HCT116 (cell line): ENCODE measurements around the gene IFIH1. TPM values are rescaled to one million over a fixed set of nuclear protein-coding genes. Genes with fewer than 3 reads are reported as not detected.

Experiments
- ATAC-seq: fragments of 200-7000 bp; cut with Tn5 transposase; 2 replicates; pipeline ENCODE4 v1.9.1; 2020; ENCODE audit warnings: mild to moderate bottlenecking, moderate library complexity
- BruUV-seq: library from RNA; stranded (reverse); fragments of 400-500 nt; replicated peaks from 2 replicates; lab custom pipeline; 2021; lab: Mats Ljungman, UMichigan
- CTCF ChIA-PET: fragments of 300-600 bp; sonication (Branson Sonifier 250); formaldehyde crosslinking; loops from one replicate; lab custom pipeline; 2021; ENCODE audit warnings: antibody characterized with exemption; lab: Charles Lee
- POLR2A ChIA-PET: fragments of 300-600, 350-600 bp; sonication (Branson Sonifier 250); formaldehyde crosslinking; loops from one replicate; lab custom pipeline; 2021; ENCODE audit warnings: antibody characterized with exemption; lab: Charles Lee
- RAD21 ChIA-PET, 2 experiments: fragments of 300-600 bp; sonication (Branson Sonifier 250); formaldehyde crosslinking; loops; one replicate each; lab custom pipeline; 2023; ENCODE audit warnings: low total read pairs in 2 of 2; ENCODE audit not compliant: uncharacterized antibody in 2 of 2, unreplicated experiment in 2 of 2, low non-redundant PET in 1 of 2; lab: Charles Lee
- DNase-seq: peaks from one replicate; pipeline ENCODE4 v3.0.0-alpha.2; 2010; ENCODE audit warnings: low read depth, low spot score
- H2AFZ ChIP-seq: fragments of 200-600 bp; shearing (Covaris generic), sonication (generic); 2 replicates; pipeline ENCODE4 v1.6.1; 2017; ENCODE audit warnings: low read depth, mixed run types, mixed read lengths, antibody characterized with exemption, low read length; ENCODE audit not compliant: poor library complexity, severe bottlenecking
- H3K27ac ChIP-seq: 2 replicates; pipeline ENCODE4 v1.5.1; 2012; ENCODE audit warnings: low read depth, low read length
- H3K27me3 ChIP-seq: fragments of 200-600 bp; sonication (generic); 2 replicates; pipeline ENCODE4 v1.6.1; 2016; ENCODE audit warnings: mixed run types, low read length, mixed read lengths; ENCODE audit not compliant: insufficient read depth
- H3K36me3 ChIP-seq, 2 experiments: fragments of 200-500 bp in 1 of 2; fragments of 200-600 bp in 1 of 2; sonication (Bioruptor generic) in 1 of 2; sonication (generic) in 1 of 2; 2 replicates each; pipeline versions ENCODE4 v1.5.1 to v1.6.1; 2014 to 2016; ENCODE audit warnings: low read length in 2 of 2, inconsistent platforms in 1 of 2, mixed read lengths in 1 of 2, mixed run types in 1 of 2; ENCODE audit not compliant: insufficient read depth in 2 of 2, control insufficient read depth in 1 of 2
- H3K4me1 ChIP-seq, 2 experiments: fragments of 200-600 bp in 1 of 2; sonication (generic) in 1 of 2; 2 replicates each; pipeline versions ENCODE4 v1.5.1 to v1.6.1; 2012 to 2017; ENCODE audit warnings: low read length in 2 of 2, inconsistent platforms in 1 of 2, mild to moderate bottlenecking in 1 of 2, mixed read lengths in 1 of 2, mixed run types in 1 of 2, moderate library complexity in 1 of 2; ENCODE audit not compliant: insufficient read depth in 2 of 2, control insufficient read depth in 1 of 2
- H3K4me2 ChIP-seq: fragments of 200-600 bp; sonication (generic); 2 replicates; pipeline ENCODE4 v1.6.1; 2017; ENCODE audit warnings: mixed run types, low read length, mixed read lengths
- H3K4me3 ChIP-seq, 2 experiments: fragments of 200-600 bp in 1 of 2; sonication (generic) in 1 of 2; replicated peaks in 1 of 2; 2 replicates each; pipeline ENCODE4 v1.5.1; 2011 to 2016; ENCODE audit warnings: low read length in 2 of 2, control low read depth in 1 of 2, low read depth in 1 of 2, mild to moderate bottlenecking in 1 of 2, mixed read lengths in 1 of 2, mixed run types in 1 of 2
- H3K79me2 ChIP-seq: fragments of 200-600 bp; sonication (generic); 2 replicates; pipeline ENCODE4 v1.6.1; 2017; ENCODE audit warnings: mild to moderate bottlenecking, mixed run types, low read length, moderate library complexity, mixed read lengths; ENCODE audit not compliant: insufficient read depth
- H3K9ac ChIP-seq: fragments of 200-600 bp; sonication (generic); 2 replicates; pipeline ENCODE4 v1.6.1; 2016; ENCODE audit warnings: low read length, mixed read lengths
- H3K9me2 ChIP-seq: fragments of 200-600 bp; sonication (generic), shearing (Covaris generic); 2 replicates; pipeline ENCODE4 v1.6.1; 2017; ENCODE audit warnings: mixed run types, mild to moderate bottlenecking, moderate library complexity; ENCODE audit not compliant: insufficient read depth
- H3K9me3 ChIP-seq, 2 experiments: fragments of 200-500 bp in 1 of 2; fragments of 200-600 bp in 1 of 2; sonication (Bioruptor generic) in 1 of 2; sonication (generic) in 1 of 2; 2 replicates each; pipeline ENCODE4 v1.6.1; 2014 to 2017; ENCODE audit warnings: low read length in 2 of 2, mixed read lengths in 2 of 2, inconsistent platforms in 1 of 2, low read depth in 1 of 2, mild to moderate bottlenecking in 1 of 2, mixed run types in 1 of 2, moderate library complexity in 1 of 2; ENCODE audit not compliant: control insufficient read depth in 1 of 2, insufficient read depth in 1 of 2
- H4K20me1 ChIP-seq: fragments of 200-600 bp; sonication (generic), shearing (Covaris generic); 2 replicates; pipeline ENCODE4 v1.6.1; 2017; ENCODE audit warnings: mixed run types, mild to moderate bottlenecking, moderate library complexity; ENCODE audit not compliant: insufficient read depth
- ATF3 ChIP-seq: IDR thresholded peaks from 2 replicates; pipeline ENCODE4 v1.6.1; 2012
- EGR1 ChIP-seq: IDR thresholded peaks from 2 replicates; pipeline ENCODE4 v1.6.1; 2012; ENCODE audit warnings: low read depth
- ELF1 ChIP-seq: IDR thresholded peaks from 2 replicates; pipeline ENCODE4 v1.6.1; 2012; ENCODE audit warnings: low read depth, borderline replicate concordance
- EZH2 ChIP-seq: fragments of 200-600 bp; sonication (generic); IDR thresholded peaks from 2 replicates; pipeline ENCODE4 v1.6.1; 2017; ENCODE audit warnings: antibody characterized with exemption, mixed run types
- FOSL1 ChIP-seq: IDR thresholded peaks from 2 replicates; pipeline ENCODE4 v1.6.1; 2012; ENCODE audit warnings: low read depth
- JUND ChIP-seq: IDR thresholded peaks from 2 replicates; pipeline ENCODE4 v1.6.1; 2012
- MAX ChIP-seq: IDR thresholded peaks from 2 replicates; pipeline ENCODE4 v1.6.1; 2012
- POLR2AphosphoS5 ChIP-seq: IDR thresholded peaks from 2 replicates; pipeline ENCODE4 v1.6.1; 2011; ENCODE audit warnings: mild to moderate bottlenecking, low read depth, low read length, moderate library complexity
- RAD21 ChIP-seq: IDR thresholded peaks from 2 replicates; pipeline ENCODE4 v1.6.1; 2012; ENCODE audit warnings: low read depth, mild to moderate bottlenecking
- REST ChIP-seq: IDR thresholded peaks from 2 replicates; pipeline ENCODE4 v1.6.1; 2012; ENCODE audit warnings: low read depth
- SP1 ChIP-seq: IDR thresholded peaks from 2 replicates; pipeline ENCODE4 v1.6.1; 2012; ENCODE audit warnings: low read depth
- SRF ChIP-seq: IDR thresholded peaks from 2 replicates; pipeline ENCODE4 v1.6.1; 2012; ENCODE audit warnings: low read depth
- TCF7L2 ChIP-seq: IDR thresholded peaks from 2 replicates; pipeline ENCODE4 v1.7.0; 2011; ENCODE audit warnings: borderline replicate concordance, inconsistent platforms; ENCODE audit not compliant: insufficient read depth, insufficient read length; ENCODE audit errors: extremely low read depth
- ZBTB33 ChIP-seq: IDR thresholded peaks from 2 replicates; pipeline ENCODE4 v1.6.1; 2011; ENCODE audit warnings: mild to moderate bottlenecking, low read length, moderate library complexity; ENCODE audit not compliant: insufficient replicate concordance; ENCODE audit errors: extremely low read depth
- ZFX ChIP-seq: fragments of 450-650 bp; IDR thresholded peaks from 2 replicates; pipeline ENCODE4 v1.6.1; 2017
- intact Hi-C: fragments of 100-400 bp; cut with micrococcal nuclease; formaldehyde crosslinking; loops from 2 replicates; pipeline ENCODE4 v1.10.0; 2022
- total RNA-seq: library from RNA; stranded (reverse); gene quantifications from one replicate; pipeline ENCODE4 v1.2.1, GENCODE V29; 2021; ENCODE audit not compliant: unreplicated experiment

The IFIH1 gene
- total RNA-seq, 1 experiment from 2014 or later: 7.0 TPM

GRCh38 chr2:162330881-162331280, 12.4 kb upstream of the IFIH1 start (continued):
- no peak for TF ChIP-seq POLR2AphosphoS5
- TF ChIP-seq ZFX: no peak
- TF ChIP-seq MAX: no peak
- TF ChIP-seq SP1: no peak
- no peak for TF ChIP-seq ELF1
- no peak for TF ChIP-seq ATF3
- TF ChIP-seq SRF: no peak

GRCh38 chr2:162328424-162329157, 10.1 kb upstream of the IFIH1 start:
- Histone ChIP-seq H3K9me3 (no peaks in the 10 kb centered on the region), H3K27ac (no peak overlapping the region), H3K4me3 (no peak overlapping the region), H2AFZ (no peak overlapping the region), H3K79me2 (no peaks in the 10 kb centered on the region), H3K4me1 (no peaks in the 10 kb centered on the region), H3K9ac (no peak overlapping the region), H3K9me2 (no peaks in the 10 kb centered on the region), H3K36me3 (no peaks in the 10 kb centered on the region), H4K20me1 (no peaks in the 10 kb centered on the region), H3K4me2 (no peak overlapping the region), H3K27me3 (no peaks in the 10 kb centered on the region)
- ChIA-PET POLR2A (no interaction called here), RAD21 (no interaction called here), CTCF (no interaction called here)
- intact Hi-C loops: no loop called here
- no TSS peak for BruUV-seq
- ATAC-seq (no peak), DNase-seq (no peak)
- TF ChIP-seq EZH2 (no peak), EGR1 (no peak), REST (no peak), ATF3 (no peak), RAD21 (no peak), ELF1 (no peak), FOSL1 (no peak), SRF (no peak), JUND (no peak), POLR2AphosphoS5 (no peak), ZFX (no peak), TCF7L2 (no peak), ZBTB33 (no peak)
